NOMO-1 treated with dmso at 0.1 percent for 144 hours (cell line): ENCODE measurements around the gene SORCS1.

ENCODE experiments used
- DNase-seq: peaks from one replicate; lab custom pipeline; 2025; ENCODE audit not compliant: unreplicated experiment; lab: John Stamatoyannopoulos, UW

The SORCS1 gene

GRCh38 chr10:106696239-106696638, 468.3 kb downstream of the SORCS1 start:
- DNase-seq = no peak

GRCh38 chr10:106694696-106695095, 469.8 kb downstream of the SORCS1 start:
- DNase-seq = no peak

DNA sequence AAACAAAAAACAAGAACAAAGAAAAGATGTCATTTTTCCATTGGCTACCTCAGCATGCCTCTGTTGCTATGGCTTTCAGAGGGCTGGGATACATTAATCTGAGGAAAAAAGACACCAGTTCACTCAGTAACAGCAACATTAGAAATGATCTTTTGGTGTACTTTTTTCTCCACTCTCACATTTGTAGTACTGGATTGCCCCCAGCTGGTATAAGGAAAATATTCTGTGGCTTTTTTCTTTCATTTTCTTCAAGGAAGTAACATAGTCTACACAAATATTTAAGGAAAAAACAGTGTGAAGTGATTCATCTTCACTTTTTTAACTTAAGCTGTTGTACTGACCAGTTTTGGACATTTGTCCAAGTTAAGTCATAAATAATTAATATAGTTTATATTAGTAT, 482.3 kb downstream of the SORCS1 start:
- no peak for DNase-seq

DNA sequence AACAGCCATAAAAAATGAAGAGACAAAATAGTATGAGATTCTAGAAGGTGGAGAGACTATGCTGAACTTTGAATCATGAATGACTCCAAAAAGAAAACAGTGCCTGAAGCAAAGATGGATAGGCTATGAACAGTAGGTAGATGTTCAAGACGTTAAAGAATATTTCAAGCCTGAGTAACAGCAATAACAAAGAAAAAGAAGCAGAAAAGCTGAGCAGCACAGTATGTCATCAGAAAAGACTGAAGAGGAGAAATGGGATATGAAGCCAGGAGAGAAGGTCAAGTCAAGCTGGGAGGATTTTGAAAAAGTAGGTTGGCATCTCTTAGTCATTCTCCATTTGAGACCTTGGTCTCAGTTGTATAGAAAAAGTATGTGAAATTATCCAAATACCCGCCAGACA, 484.4 kb downstream of the SORCS1 start:
- no peak for DNase-seq

DNA sequence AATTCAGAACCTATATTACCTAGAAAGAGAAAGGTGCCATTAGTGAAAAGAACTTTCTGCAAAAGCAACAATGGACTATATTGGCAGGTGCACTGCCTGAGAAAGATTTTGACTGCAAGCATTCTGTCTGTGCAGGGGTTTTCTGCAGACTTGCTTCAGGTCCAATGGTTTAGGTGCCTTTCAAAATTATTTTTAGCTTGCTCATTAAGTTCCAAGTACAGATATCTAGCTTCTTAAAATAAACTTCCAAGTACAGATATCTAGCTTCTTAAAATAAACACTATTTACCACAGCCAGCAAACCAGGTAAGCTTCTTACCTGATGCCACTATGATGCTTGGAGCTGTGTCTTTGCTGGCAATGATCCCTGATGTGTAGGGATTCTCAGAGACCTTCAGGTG, 485.2 kb downstream of the SORCS1 start:
- no peak for DNase-seq

DNA sequence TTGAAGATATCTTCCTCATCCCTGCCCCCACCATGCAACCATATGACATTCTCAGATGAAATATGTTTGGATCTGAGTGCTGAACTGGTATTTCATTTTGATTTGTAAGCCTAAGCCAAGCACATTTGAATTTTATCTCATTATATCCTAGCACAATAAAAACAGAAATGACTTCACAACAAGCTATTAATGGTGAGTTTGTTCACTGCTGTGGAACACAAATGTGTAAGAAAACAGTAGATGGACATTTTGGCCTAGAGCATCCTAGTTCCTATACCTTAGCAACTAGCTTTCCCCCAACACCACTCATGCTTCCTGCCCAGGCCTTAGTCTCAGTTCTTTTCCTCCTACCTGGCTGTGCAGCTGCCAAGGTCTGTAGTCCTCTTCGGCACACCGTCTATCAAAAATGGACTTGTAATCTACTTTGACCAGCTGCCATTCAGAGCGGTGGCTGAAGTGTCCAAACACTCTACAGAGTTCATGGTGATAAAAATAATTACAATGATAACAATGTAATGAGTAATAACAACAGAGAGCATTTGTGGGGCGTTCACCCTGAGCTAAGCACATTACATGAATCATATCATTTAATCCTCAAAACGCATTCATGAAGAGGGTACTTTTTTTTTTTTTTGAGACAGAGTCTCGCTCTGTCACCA, 491.9 kb downstream of the SORCS1 start:
- no peak for DNase-seq

GRCh38 chr10:106661767-106662140, 502.8 kb downstream of the SORCS1 start:
- DNase-seq = no peak

DNA sequence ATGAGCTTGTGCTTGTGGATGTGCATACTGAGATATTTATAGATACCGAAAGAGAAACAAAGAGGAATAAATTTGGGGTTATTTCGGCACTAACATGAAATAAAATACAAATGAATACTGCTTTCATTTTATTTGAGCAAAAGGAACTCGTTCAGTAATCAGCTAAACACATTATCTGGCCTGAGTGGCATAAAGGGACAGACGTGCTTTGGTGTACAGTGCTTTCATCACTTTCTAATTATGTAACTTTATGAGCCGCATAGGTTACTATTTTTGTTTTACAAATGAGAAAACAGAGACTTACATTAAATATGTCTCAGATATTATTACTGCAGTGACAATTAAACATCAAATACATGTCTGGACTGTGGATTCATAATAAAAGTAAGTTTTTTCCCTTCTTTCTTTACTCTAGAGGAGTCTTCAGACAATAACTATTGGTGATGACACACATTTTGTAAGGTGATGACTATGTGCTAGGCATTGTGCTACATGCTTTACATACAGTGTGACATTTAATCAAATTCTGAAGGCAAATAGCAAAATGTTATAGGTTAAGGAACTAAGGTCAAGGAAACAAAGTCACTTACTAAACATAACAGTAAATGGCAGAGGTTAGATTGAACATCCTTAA, 503.3 kb downstream of the SORCS1 start:
- no peak for DNase-seq

- no peak for DNase-seq
Observed at GRCh38 chr10:106660550-106660949, 504.0 kb downstream of the SORCS1 start.

- DNase-seq = no peak
Observed at GRCh38 chr10:106655636-106656035, 508.9 kb downstream of the SORCS1 start.

- DNase-seq = no peak
Observed at GRCh38 chr10:106655165-106655564, 509.3 kb downstream of the SORCS1 start.

DNA sequence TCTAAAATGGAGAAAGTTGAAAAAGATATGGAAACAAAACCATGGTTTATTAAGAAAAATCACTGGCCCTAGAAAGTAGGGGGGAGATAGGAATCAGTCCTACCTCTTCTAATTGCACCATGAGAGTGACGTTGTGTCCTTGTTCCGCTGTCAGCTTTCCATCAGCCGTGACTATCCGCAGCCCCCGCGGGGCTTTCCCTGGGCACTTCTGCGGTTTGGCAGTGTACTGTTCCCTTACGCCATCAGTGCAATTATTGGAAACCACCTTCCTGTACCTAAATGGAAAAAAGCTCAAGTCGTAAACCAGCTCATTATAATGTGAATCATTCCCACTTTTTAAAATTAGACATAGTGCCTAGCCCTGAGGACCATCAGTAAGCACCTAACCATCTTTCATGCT, 512.2 kb downstream of the SORCS1 start:
- DNase-seq = peak; percentile 44

DNA sequence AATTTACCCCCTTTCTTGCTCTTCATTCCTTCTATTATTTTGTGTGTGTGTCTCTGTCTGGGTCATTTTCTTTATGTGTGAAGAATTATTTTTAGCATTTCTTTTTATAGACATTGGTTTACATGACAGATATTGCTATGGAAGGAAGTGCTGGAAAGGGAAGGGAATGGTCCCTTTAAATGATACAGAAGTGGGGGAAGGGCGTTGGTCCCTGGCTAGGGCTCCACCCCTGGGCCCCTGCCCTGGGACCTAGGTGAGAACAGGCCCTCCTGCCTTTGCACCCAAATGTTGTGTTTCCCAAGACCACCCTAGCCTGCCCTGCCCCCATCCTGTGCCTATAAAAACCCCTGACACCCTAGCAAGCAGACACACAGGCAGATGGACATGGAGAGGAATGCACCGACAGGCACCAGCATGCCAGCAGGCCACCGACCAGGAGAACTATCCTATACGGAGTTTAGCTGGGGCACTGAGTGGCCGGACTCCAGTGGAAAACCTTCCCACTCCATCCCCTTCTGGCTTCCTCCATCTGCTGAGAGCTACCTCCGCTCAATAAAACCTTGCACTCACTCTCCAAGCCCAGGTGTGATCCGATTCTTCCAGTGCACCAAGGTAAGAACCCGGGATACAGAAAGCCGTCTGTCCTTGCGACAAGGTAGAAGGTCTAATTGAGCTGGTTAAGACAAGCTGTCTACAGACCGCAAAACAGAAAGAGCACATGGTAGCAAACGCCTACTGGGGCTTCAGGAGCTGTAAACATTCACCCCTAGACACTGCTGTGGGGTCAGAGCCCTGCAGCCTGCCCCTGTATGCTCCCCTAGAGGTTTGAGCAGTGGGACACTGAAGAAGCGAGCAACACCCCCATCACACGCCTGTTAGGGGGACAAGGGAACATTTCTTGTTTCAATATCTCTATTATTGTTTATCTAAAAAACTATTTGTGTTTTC, 515.7 kb downstream of the SORCS1 start:
- DNase-seq = no peak

DNA sequence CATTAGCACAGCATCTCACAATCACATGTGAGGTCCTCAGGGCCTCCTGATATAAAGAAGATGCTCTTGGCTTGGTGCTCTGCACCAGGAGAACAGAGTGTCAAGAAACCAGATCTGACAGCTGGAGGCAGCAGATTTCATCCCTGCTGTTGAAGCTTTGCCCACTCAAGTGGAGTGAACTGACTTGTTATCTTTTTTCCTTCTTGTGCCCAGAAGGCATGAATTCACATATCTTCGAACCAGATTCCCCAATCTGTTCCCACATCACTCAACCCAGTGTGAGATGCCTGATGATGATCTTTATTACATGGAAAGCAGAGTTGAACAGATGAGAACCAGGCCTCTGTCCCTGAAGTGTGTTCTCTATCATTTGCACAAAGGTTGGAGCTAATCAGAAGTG, 521.0 kb downstream of the SORCS1 start:
- no peak for DNase-seq

- DNase-seq = no peak
Observed at GRCh38 chr10:106637873-106638272, 526.6 kb downstream of the SORCS1 start.

DNA sequence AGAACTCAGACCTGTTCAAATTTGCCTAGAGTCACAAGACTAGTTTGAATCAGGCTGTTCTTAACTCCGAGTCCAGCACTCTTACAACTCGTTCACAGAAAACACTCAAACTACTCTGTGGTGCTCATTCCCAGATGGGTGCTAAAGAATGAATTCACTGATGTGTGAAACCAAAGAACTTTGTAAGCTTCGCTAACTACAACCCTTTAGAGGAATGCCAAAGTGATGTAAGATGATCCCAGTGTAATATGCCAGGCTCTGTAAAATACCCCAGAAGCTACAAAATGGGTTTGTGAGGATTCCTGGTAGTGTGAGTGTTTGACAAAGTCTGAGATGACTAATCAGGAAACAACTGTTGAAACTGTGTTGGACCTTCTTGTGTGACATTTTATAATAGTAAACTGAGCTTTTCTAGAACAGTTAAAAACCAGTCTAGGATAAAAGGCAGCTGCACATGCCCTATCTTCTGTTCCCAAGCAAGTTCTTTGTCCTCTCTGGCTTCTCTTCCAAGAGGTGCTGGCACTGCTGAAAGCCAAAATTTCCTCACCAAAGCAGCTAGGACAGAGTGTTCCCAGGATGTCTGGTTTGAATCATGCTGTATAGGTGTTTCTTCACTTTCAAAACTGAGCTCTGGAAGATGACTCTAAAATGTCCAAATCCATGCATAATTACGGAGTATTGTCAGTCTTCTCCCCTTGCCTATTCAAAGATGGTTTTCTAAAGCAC, 527.6 kb downstream of the SORCS1 start:
- no peak for DNase-seq

GRCh38 chr10:106635947-106636346, 528.6 kb downstream of the SORCS1 start:
- DNase-seq = no peak

- DNase-seq = no peak
Observed at GRCh38 chr10:106631016-106631702, 533.3 kb downstream of the SORCS1 start.

- DNase-seq = no peak
Observed at GRCh38 chr10:106626371-106626770, 538.1 kb downstream of the SORCS1 start.

- no peak for DNase-seq
Observed at GRCh38 chr10:106625751-106626150, 538.8 kb downstream of the SORCS1 start.

- DNase-seq = no peak
Observed at GRCh38 chr10:106619346-106619745, 545.2 kb downstream of the SORCS1 start.
